Transverse colon (tissue), 4 donors: ENCODE data around the gene SGSH. TPM values are rescaled to one million over a fixed set of nuclear protein-coding genes. Genes with fewer than 3 reads are reported as not detected.
A peak's percentile ranks its signal among the peaks of the same experiment; 100 is the strongest.

Source experiments
- DNase-seq: peaks from one replicate; pipeline ENCODE4 v3.0.0-alpha.2; 2019
- H3K27ac ChIP-seq, 4 donors: fragments of 200-600 bp; sonication (generic); 2 replicates each; pipeline ENCODE4 v1.5.1; 2016 to 2018; ENCODE audit warnings: inconsistent platforms in 4 of 4
- H3K27me3 ChIP-seq: fragments of 200-600 bp; sonication (generic); 2 replicates; pipeline ENCODE4 v1.5.1; 2017; ENCODE audit warnings: inconsistent platforms
- H3K36me3 ChIP-seq, 4 donors: fragments of 200-600 bp; sonication (generic); 2 replicates each; pipeline ENCODE4 v1.5.1; 2017 to 2019; ENCODE audit warnings: inconsistent platforms in 4 of 4
- H3K4me1 ChIP-seq, 4 donors: fragments of 200-600 bp; sonication (generic); 2 replicates each; pipeline ENCODE4 v1.5.1; 2017 to 2020; ENCODE audit warnings: inconsistent platforms in 4 of 4
- H3K4me3 ChIP-seq, 4 donors: fragments of 200-600 bp; sonication (generic); 1 replicate in 1 of 4; 2 replicates in 3 of 4; pipeline versions ENCODE4 v1.5.1 to v1.6.1; 2017 to 2019; ENCODE audit warnings: inconsistent platforms in 4 of 4
- H3K9me3 ChIP-seq, 2 donors: fragments of 200-600 bp; sonication (generic); 2 replicates each; pipeline ENCODE4 v1.5.1; 2017 to 2019; ENCODE audit warnings: inconsistent platforms in 2 of 2
- CTCF ChIP-seq, 5 experiments: fragments of 200-600 bp in 3 of 5; fragments of 450-650 bp in 2 of 5; sonication (generic) in 3 of 5; IDR thresholded peaks; 1 replicate in 2 of 5; 2 replicates in 3 of 5; pipeline ENCODE4 v1.5.1; 2016 to 2017; ENCODE audit warnings: antibody characterized with exemption in 5 of 5, inconsistent platforms in 3 of 5, mild to moderate bottlenecking in 2 of 5, moderate library complexity in 1 of 5
- EP300 ChIP-seq: sonication (generic); formaldehyde crosslinking; IDR thresholded peaks from one replicate; pipeline ENCODE4 v1.6.1; 2017; ENCODE audit warnings: antibody characterized with exemption, low read depth
- POLR2A ChIP-seq: fragments of 450-650 bp; IDR thresholded peaks from one replicate; pipeline ENCODE4 v1.6.1; 2016; ENCODE audit warnings: antibody characterized with exemption, mild to moderate bottlenecking, moderate library complexity
- POLR2AphosphoS5 ChIP-seq, 3 donors: sonication (generic); formaldehyde crosslinking; IDR thresholded peaks; one replicate each; pipeline ENCODE4 v1.6.1; 2016; ENCODE audit warnings: antibody characterized with exemption in 3 of 3
- WGBS, 2 donors: methylation state at CpG; one replicate each; pipeline ENCODE4 v1.1.5; 2018; ENCODE audit warnings: low coverage in 1 of 2; 5-methylcytosine and 5-hydroxymethylcytosine counted together
- in situ Hi-C, 4 donors: fragments of 200-750 bp; cut with MboI; loops; one replicate each; pipeline versions ENCODE4 v1.15.0 to v1.15.1; 2017; ENCODE audit warnings: low sequenced_read_pairs in 3 of 4, low pct_ligation_motif_present in 1 of 4, low pct_unique_long_range_greater_than_20kb in 1 of 4
- intact Hi-C: fragments of 100-400 bp; cut with DNase I; formaldehyde crosslinking; loops from one replicate; pipeline ENCODE4 v1.15.1; 2023; ENCODE audit warnings: low total_unique reads
- total RNA-seq, 4 donors: library from RNA; depleted of rRNA; stranded (reverse); fragments of >200 nt; gene quantifications; one replicate each; pipeline ENCODE4 v1.1.0, GENCODE V29; 2016

Gene SGSH
- total RNA-seq, 4 donors from 2014 or later = 26.2 to 66.2 (median 39.9) TPM

- no peak overlapping the region for H3K27ac ChIP-seq
- DNase-seq = no peak
- TF ChIP-seq POLR2A = no peak
- TF ChIP-seq POLR2AphosphoS5 (IDR thresholded peaks at IDR 0.05) = no peak
- TF ChIP-seq EP300 = no peak
- no peak for TF ChIP-seq CTCF (IDR thresholded peaks at IDR 0.05)
- in situ Hi-C loops = no loop called here
- intact Hi-C loops = no loop called here
- H3K4me3 ChIP-seq = no peak overlapping the region
- peaks cover 0 to 9% (median 8%) of the 10 kb centered on the region in 4 donors for H3K4me1 ChIP-seq
- H3K9me3 ChIP-seq = no peaks in the 10 kb centered on the region
- H3K27me3 ChIP-seq = peaks cover 10% of the 10 kb centered on the region
- WGBS, 2 donors = 91 to 100% methylated on average over 2 to 10 of the region's 10 CpGs
- no peaks in the 10 kb centered on the region for H3K36me3 ChIP-seq
Observed at GRCh38 chr17:80190716-80191115, 29.4 kb downstream of the SGSH start.

GRCh38 chr17:80189611-80190010 lies 30.5 kb downstream of the SGSH start:
- intact Hi-C loops (no loop called here), in situ Hi-C loops (no loop called here)
- H3K36me3 ChIP-seq = no peaks in the 10 kb centered on the region
- no peak overlapping the region for H3K27ac ChIP-seq
- peaks cover 0 to 9% (median 8%) of the 10 kb centered on the region in 4 donors for H3K4me1 ChIP-seq
- H3K4me3 ChIP-seq = no peak overlapping the region
- H3K9me3 ChIP-seq = no peaks in the 10 kb centered on the region
- WGBS, 2 donors = 92 to 97% methylated on average over 5 to 23 of the region's 23 CpGs
- no peak for DNase-seq
- no peak for TF ChIP-seq CTCF (IDR thresholded peaks at IDR 0.05)
- no peak for TF ChIP-seq POLR2A
- no peak for TF ChIP-seq EP300
- no peak for TF ChIP-seq POLR2AphosphoS5 (IDR thresholded peaks at IDR 0.05)
- no peaks in the 10 kb centered on the region for H3K27me3 ChIP-seq

- H3K27me3 ChIP-seq = no peaks in the 10 kb centered on the region
- peak overlapping the region in 2 of 4 donors; percentile 8 to 33 for H3K4me3 ChIP-seq
- in situ Hi-C loops (no loop called here), intact Hi-C loops (no loop called here)
- peaks cover 0 to 9% (median 8%) of the 10 kb centered on the region in 4 donors for H3K4me1 ChIP-seq
- no peak for TF ChIP-seq CTCF (IDR thresholded peaks at IDR 0.05)
- TF ChIP-seq EP300 = no peak
- TF ChIP-seq POLR2AphosphoS5 (IDR thresholded peaks at IDR 0.05) = no peak
- no peak for TF ChIP-seq POLR2A
- H3K36me3 ChIP-seq = no peaks in the 10 kb centered on the region
- peak; percentile 74 for DNase-seq
- WGBS, 2 donors = 35 to 44% methylated on average over 2 to 18 of the region's 18 CpGs
- peak overlapping the region in 2 of 4 donors; percentile 3 to 27 for H3K27ac ChIP-seq
- no peaks in the 10 kb centered on the region for H3K9me3 ChIP-seq
Observed at GRCh38 chr17:80187515-80187941, 32.6 kb downstream of the SGSH start.

- 63 to 64% methylated on average over 12 to 16 of the region's 16 CpGs for WGBS, 2 donors
- in situ Hi-C loops = no loop called here
- Histone ChIP-seq H3K4me3 (peak overlapping the region in 2 of 4 donors; percentile 8 to 33), H3K27ac (peak overlapping the region in 2 of 4 donors; percentile 3 to 27), H3K9me3 (no peaks in the 10 kb centered on the region), H3K36me3 (no peaks in the 10 kb centered on the region), H3K4me1 (peaks cover 0 to 9% (median 8%) of the 10 kb centered on the region in 4 donors), H3K27me3 (no peaks in the 10 kb centered on the region)
- intact Hi-C loops = no loop called here
- DNase-seq = no peak
- TF ChIP-seq EP300 = no peak
- no peak for TF ChIP-seq CTCF (IDR thresholded peaks at IDR 0.05)
- TF ChIP-seq POLR2A = no peak
- no peak for TF ChIP-seq POLR2AphosphoS5 (IDR thresholded peaks at IDR 0.05)
Observed at GRCh38 chr17:80187090-80187489, 33.0 kb downstream of the SGSH start.
